ENCODE data around the gene DPYSL4.
"Not testable (repeated sequence)": the region's sequence is repeated elsewhere in the genome, so short reads cannot be mapped to it uniquely, and the experiment has no call there.

Gene DPYSL4

GRCh38 chr10:132155723-132156381, 30.9 kb upstream of the DPYSL4 start:
- no peak overlapping the region for H3K4me3 ChIP-seq (ENCODE audit: low read depth, low read length)
- TF ChIP-seq CTCF (IDR thresholded peaks at IDR 0.05; ENCODE audit: low read depth, low read length, missing control alignments): no peak
- no peak overlapping the region for H3K27ac ChIP-seq
- no peaks in the 10 kb centered on the region for H3K36me3 ChIP-seq (replicated peaks)
- H3K27me3 ChIP-seq (replicated peaks): no peaks in the 10 kb centered on the region
- DNase-seq: no peak
- in situ Hi-C loops (cut with HindIII; ENCODE audit: low pct_ligation_motif_present, low sequenced_read_pairs): no loop called here

GRCh38 chr10:132156382-132156781, 30.4 kb upstream of the DPYSL4 start:
- in situ Hi-C loops (cut with HindIII; ENCODE audit: low pct_ligation_motif_present, low sequenced_read_pairs): no loop called here
- Histone ChIP-seq H3K27ac (no peak overlapping the region), H3K36me3 (replicated peaks) (no peaks in the 10 kb centered on the region), H3K4me3 (ENCODE audit: low read depth, low read length) (no peak overlapping the region), H3K27me3 (replicated peaks) (no peaks in the 10 kb centered on the region)
- TF ChIP-seq CTCF (IDR thresholded peaks at IDR 0.05; ENCODE audit: low read depth, low read length, missing control alignments): no peak
- no peak for DNase-seq

- Histone ChIP-seq H3K4me3 (ENCODE audit: low read depth, low read length) (no peak overlapping the region), H3K27ac (no peak overlapping the region), H3K36me3 (replicated peaks) (no peaks in the 10 kb centered on the region), H3K27me3 (replicated peaks) (no peaks in the 10 kb centered on the region)
- no peak for DNase-seq
- TF ChIP-seq CTCF (IDR thresholded peaks at IDR 0.05; ENCODE audit: low read depth, low read length, missing control alignments): no peak
- in situ Hi-C loops (cut with HindIII; ENCODE audit: low pct_ligation_motif_present, low sequenced_read_pairs): no loop called here
Measured at GRCh38 chr10:132157101-132157500, 29.6 kb upstream of the DPYSL4 start.

- TF ChIP-seq CTCF (IDR thresholded peaks at IDR 0.05; ENCODE audit: low read depth, low read length, missing control alignments): no peak
- Histone ChIP-seq H3K36me3 (replicated peaks) (no peaks in the 10 kb centered on the region), H3K27me3 (replicated peaks) (no peaks in the 10 kb centered on the region), H3K4me3 (ENCODE audit: low read depth, low read length) (no peak overlapping the region), H3K27ac (no peak overlapping the region)
- DNase-seq: no peak
- in situ Hi-C loops (cut with HindIII; ENCODE audit: low pct_ligation_motif_present, low sequenced_read_pairs): no loop called here
Measured at GRCh38 chr10:132158122-132158741, 28.5 kb upstream of the DPYSL4 start.

- in situ Hi-C loops (cut with HindIII; ENCODE audit: low pct_ligation_motif_present, low sequenced_read_pairs): no loop called here
- Histone ChIP-seq H3K27ac (no peak overlapping the region), H3K36me3 (replicated peaks) (no peaks in the 10 kb centered on the region), H3K4me3 (ENCODE audit: low read depth, low read length) (no peak overlapping the region), H3K27me3 (replicated peaks) (no peaks in the 10 kb centered on the region)
- no peak for DNase-seq
- TF ChIP-seq CTCF (IDR thresholded peaks at IDR 0.05; ENCODE audit: low read depth, low read length, missing control alignments): no peak
Measured at GRCh38 chr10:132158823-132159222, 27.9 kb upstream of the DPYSL4 start.

- H3K4me3 ChIP-seq (ENCODE audit: low read depth, low read length); in situ Hi-C loops (cut with HindIII; ENCODE audit: low pct_ligation_motif_present, low sequenced_read_pairs); DNase-seq; H3K36me3 ChIP-seq (replicated peaks); H3K27me3 ChIP-seq (replicated peaks); H3K27ac ChIP-seq: not testable (repeated sequence)
Measured at GRCh38 chr10:132159302-132160230, 27.2 kb upstream of the DPYSL4 start.

GRCh38 chr10:132160231-132160630, 26.5 kb upstream of the DPYSL4 start:
- DNase-seq; H3K27ac ChIP-seq; H3K27me3 ChIP-seq (replicated peaks); H3K4me3 ChIP-seq (ENCODE audit: low read depth, low read length); H3K36me3 ChIP-seq (replicated peaks); in situ Hi-C loops (cut with HindIII; ENCODE audit: low pct_ligation_motif_present, low sequenced_read_pairs): not testable (repeated sequence)

GRCh38 chr10:132160834-132161622, 25.7 kb upstream of the DPYSL4 start:
- H3K27ac ChIP-seq; in situ Hi-C loops (cut with HindIII; ENCODE audit: low pct_ligation_motif_present, low sequenced_read_pairs): not testable (repeated sequence)

More at GRCh38 chr10:132160834-132161622, 25.7 kb upstream of the DPYSL4 start:
- not testable (repeated sequence) for H3K4me3 ChIP-seq (ENCODE audit: low read depth, low read length); H3K27me3 ChIP-seq (replicated peaks); DNase-seq; H3K36me3 ChIP-seq (replicated peaks)

Data from brain microvascular endothelial cell (primary cell).